ENCODE results near the gene DCDC2B.
"Not testable (repeated sequence)": the region's sequence is repeated elsewhere in the genome, so short reads cannot be mapped to it uniquely, and the experiment has no call there.

The DCDC2B gene

DNA sequence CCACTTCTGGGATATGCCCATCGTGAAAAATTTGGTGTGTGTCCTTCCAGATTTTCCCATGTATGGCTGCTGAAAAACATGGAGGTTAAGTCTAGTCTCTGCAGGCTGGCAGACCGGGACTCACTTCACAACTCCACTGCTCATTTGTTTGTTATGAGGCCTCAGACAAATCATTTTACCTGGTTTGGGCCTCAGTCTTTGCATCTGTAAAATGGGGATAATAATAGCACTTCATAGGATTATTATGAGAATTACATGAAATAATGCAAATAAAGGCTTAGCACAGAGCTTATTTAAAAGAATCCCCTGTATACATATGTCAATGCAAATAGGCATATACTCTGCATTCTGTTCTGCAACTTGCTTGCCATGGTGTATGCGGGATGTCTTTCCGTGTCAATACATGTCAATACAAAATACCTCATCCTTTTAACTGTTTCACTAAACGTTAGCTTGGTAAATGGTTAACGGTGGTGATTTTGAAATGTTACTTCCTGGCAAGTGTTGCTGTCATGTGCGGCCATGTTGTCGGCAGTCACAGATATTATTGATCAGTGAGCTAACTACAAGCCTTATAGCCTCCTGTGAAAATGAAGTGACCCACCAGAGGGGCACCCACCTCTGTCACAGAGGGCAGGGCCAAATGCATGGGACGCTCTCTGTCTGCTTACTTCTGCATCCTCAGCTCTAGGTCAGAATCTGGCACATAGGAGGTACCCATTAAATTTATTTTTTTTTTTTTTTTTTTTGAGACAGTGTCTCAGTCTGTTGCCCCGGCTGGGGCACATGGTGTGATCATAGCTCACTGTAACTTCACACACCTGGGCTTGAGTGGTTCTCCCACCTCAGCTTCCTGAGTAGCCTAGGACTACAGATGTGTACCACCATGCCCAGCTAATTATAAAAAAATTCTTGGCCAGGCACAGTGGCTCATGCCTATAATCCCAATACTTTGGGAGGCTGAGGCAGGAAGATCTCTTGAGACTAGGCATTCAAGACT, 46.5 kb downstream of the DCDC2B start:
- TF ChIP-seq, protein P1, sequence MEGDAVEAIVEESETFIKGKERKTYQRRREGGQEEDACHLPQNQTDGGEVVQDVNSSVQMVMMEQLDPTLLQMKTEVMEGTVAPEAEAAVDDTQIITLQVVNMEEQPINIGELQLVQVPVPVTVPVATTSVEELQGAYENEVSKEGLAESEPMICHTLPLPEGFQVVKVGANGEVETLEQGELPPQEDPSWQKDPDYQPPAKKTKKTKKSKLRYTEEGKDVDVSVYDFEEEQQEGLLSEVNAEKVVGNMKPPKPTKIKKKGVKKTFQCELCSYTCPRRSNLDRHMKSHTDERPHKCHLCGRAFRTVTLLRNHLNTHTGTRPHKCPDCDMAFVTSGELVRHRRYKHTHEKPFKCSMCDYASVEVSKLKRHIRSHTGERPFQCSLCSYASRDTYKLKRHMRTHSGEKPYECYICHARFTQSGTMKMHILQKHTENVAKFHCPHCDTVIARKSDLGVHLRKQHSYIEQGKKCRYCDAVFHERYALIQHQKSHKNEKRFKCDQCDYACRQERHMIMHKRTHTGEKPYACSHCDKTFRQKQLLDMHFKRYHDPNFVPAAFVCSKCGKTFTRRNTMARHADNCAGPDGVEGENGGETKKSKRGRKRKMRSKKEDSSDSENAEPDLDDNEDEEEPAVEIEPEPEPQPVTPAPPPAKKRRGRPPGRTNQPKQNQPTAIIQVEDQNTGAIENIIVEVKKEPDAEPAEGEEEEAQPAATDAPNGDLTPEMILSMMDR (conservative IDR thresholded peaks at IDR 0.05), result no peak
- TF ChIP-seq ZFX (IDR thresholded peaks at IDR 0.05), result no peak
- H3K27ac ChIP-seq, result no peak overlapping the region

DNA sequence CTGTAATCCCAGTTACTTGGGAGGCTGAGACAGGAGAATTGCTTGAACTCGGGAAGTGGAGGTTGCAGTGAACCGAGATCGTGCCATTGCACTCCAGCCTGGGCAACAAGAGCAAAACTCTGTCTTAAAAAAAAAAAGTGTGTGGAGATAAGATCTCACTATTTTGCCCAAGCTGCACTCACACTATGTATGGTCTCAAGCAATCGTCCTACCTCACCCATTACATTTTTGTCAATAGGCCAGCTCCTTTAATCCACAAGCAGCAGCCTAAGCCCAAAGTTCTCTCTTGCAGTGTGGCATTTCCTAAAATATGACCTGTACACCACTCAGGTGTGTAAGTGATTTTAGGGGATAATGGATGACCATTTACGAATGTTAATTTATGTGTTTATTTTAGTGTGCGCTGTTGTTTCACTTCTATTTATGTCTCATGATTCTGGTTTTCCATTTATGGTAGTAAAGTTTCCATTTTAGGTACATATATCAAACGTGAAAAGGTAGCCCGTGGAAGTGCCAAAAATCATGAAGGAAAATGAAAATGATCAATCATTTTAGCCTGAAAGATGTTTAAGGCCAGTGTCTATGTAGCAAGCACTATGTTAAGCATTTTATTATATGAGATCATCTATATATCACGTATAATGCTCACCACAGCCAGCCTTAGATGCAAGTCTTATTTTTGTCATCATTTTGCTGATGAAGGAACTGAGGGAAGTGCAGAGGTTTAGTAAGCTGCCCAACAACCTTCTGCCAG, 47.8 kb downstream of the DCDC2B start:
- TF ChIP-seq ZFX (IDR thresholded peaks at IDR 0.05), result no peak
- TF ChIP-seq, protein P1 (conservative IDR thresholded peaks at IDR 0.05), result no peak
- H3K27ac ChIP-seq, result no peak overlapping the region

DNA sequence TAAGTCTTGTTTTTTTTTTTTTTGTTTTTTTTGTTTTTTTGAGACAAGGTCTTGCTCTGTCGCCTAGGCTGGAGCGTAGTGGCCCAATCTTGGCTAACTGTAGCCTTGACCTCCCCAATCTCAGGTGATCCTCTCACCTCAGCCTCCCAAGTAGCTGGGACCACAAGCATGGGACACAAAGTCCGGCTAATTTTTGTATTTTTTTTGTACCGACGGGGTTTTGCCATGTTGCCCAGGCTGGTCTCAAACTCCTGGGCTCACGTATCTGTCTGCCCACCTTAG, 48.3 kb downstream of the DCDC2B start:
- no peak overlapping the region for H3K27ac ChIP-seq
- TF ChIP-seq, protein P1 (conservative IDR thresholded peaks at IDR 0.05), result no peak
- TF ChIP-seq ZFX (IDR thresholded peaks at IDR 0.05), result no peak

DNA sequence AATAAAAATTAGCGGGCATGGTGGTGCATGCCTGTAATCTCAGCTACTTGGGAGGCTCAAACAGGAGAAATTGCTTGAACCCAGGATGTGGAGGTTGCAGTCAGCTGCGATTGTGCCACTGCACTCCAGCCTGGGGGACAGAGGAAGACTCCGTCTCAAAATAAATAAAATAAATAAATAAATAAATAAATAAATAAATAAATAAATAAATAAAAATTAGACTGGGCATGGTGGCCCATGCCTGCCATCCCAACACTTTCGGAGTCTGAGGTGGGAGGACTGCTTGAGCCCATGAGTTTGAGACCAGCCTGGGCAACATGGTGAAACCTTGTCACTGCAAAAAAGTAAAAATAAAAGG, 54.3 kb downstream of the DCDC2B start:
- not testable (repeated sequence) for H3K27ac ChIP-seq

DNA sequence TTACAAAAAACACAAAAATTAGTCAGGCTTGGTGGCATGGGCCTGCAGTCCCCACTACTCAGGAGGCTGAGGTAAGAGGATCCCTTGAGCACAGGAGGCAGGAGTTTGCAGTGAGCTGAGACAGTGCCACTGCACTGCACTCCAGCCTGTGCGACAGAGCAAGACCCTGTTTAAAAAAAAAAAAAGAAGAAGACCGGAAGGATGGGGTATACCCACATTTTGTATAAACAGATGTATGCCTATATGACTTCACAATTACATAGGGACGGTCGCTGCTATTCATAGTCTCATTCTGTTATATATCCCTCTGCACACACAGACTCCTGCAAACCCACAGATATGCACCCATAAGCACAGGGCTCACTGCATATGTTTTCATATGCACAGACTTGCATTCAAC, 54.9 kb downstream of the DCDC2B start:
- no peak overlapping the region for H3K27ac ChIP-seq
- TF ChIP-seq ZFX (IDR thresholded peaks at IDR 0.05), result no peak
- TF ChIP-seq, protein P1 (conservative IDR thresholded peaks at IDR 0.05), result no peak
